Neural progenitor cell (in vitro differentiated cells): ENCODE data around the gene SPAG6. TPM values are rescaled to one million over a fixed set of nuclear protein-coding genes. Genes with fewer than 3 reads are reported as not detected.

Experiments used
- DNase-seq: peaks from one replicate; pipeline ENCODE4 v3.0.0-alpha.2; 2016; ENCODE audit warnings: low spot score
- H2AFZ ChIP-seq: fragments of 200-600 bp; sonication (generic); replicated peaks from 2 replicates; pipeline ENCODE4 v1.6.1; 2016; ENCODE audit warnings: antibody characterized with exemption
- H3F3A ChIP-seq: fragments of 200-600 bp; sonication (generic); 2 replicates; pipeline ENCODE4 v1.6.1; 2016; ENCODE audit warnings: antibody characterized with exemption, low read depth
- H3K27ac ChIP-seq: fragments of 200-600 bp; sonication (generic); 2 replicates; pipeline ENCODE4 v1.5.1; 2016; ENCODE audit warnings: mild to moderate bottlenecking
- H3K27me3 ChIP-seq: fragments of 200-600 bp; sonication (generic); 2 replicates; pipeline ENCODE4 v1.6.1; 2016; ENCODE audit warnings: mild to moderate bottlenecking, moderate library complexity
- H3K36me3 ChIP-seq: fragments of 200-600 bp; sonication (generic); 2 replicates; pipeline ENCODE4 v1.5.1; 2016
- H3K4me1 ChIP-seq: fragments of 200-600 bp; sonication (generic); 2 replicates; pipeline ENCODE4 v1.6.1; 2016; ENCODE audit warnings: mixed run types
- H3K4me2 ChIP-seq: fragments of 200-600 bp; sonication (generic); 2 replicates; pipeline ENCODE4 v1.6.1; 2016
- H3K4me3 ChIP-seq: fragments of 200-600 bp; sonication (generic); 2 replicates; pipeline ENCODE4 v1.5.1; 2016
- H3K79me2 ChIP-seq: fragments of 200-600 bp; sonication (generic); 2 replicates; pipeline ENCODE4 v1.6.1; 2016; ENCODE audit warnings: low read depth
- H3K9ac ChIP-seq: fragments of 200-600 bp; sonication (generic); 2 replicates; pipeline ENCODE4 v1.6.1; 2016
- H3K9me3 ChIP-seq: fragments of 200-600 bp; sonication (generic); 2 replicates; pipeline ENCODE4 v1.5.1; 2016; ENCODE audit warnings: low read depth
- H4K20me1 ChIP-seq: fragments of 200-600 bp; sonication (generic); 2 replicates; pipeline ENCODE4 v1.6.1; 2016; ENCODE audit warnings: low read depth
- H3K27ac Mint-ChIP-seq: 3 replicates; pipeline ENCODE4 v1.8.0; 2021; ENCODE audit warnings: mixed read lengths
- H3K27me3 Mint-ChIP-seq: 2 replicates; pipeline ENCODE4 v1.8.0; 2022; ENCODE audit warnings: low read depth, mild to moderate bottlenecking, inconsistent platforms, moderate library complexity, mixed read lengths; ENCODE audit not compliant: insufficient read depth
- H3K36me3 Mint-ChIP-seq: 3 replicates; pipeline ENCODE4 v1.8.0; 2021; ENCODE audit warnings: mixed read lengths
- H3K4me1 Mint-ChIP-seq: 3 replicates; pipeline ENCODE4 v1.8.0; 2021; ENCODE audit warnings: mixed read lengths
- H3K4me3 Mint-ChIP-seq: 3 replicates; pipeline ENCODE4 v1.8.0; 2021; ENCODE audit warnings: mild to moderate bottlenecking, moderate library complexity, mixed read lengths
- H3K9me3 Mint-ChIP-seq: 3 replicates; pipeline ENCODE4 v1.8.0; 2020; ENCODE audit warnings: mixed read lengths
- CTCF ChIP-seq: fragments of 200-600 bp; sonication (generic); IDR thresholded peaks from 2 replicates; pipeline ENCODE4 v1.5.1; 2017; ENCODE audit warnings: antibody characterized with exemption, mild to moderate bottlenecking
- EZH2 ChIP-seq: fragments of 200-600 bp; sonication (generic); IDR thresholded peaks from 2 replicates; pipeline ENCODE4 v1.6.1; 2017; ENCODE audit warnings: antibody characterized with exemption, mild to moderate bottlenecking, moderate library complexity
- EZH2phosphoT487 ChIP-seq: fragments of 200-600 bp; sonication (generic); IDR thresholded peaks from 2 replicates; pipeline ENCODE4 v1.6.1; 2017; ENCODE audit warnings: antibody characterized with exemption
- total RNA-seq: library from RNA; depleted of rRNA; stranded (reverse); fragments of >200 nt; gene quantifications from 2 replicates; pipeline ENCODE4 v1.2.3, GENCODE V29; 2015; ENCODE audit warnings: low replicate concordance

The SPAG6 gene
- total RNA-seq, 1 donor from 2014 or later = 0.71 TPM

- H3K79me2 ChIP-seq = no peaks in the 10 kb centered on the region
- Mint-ChIP-seq H3K4me3 (peak overlapping the region; percentile 27), H3K27me3 (peaks cover 12% of the 10 kb centered on the region), H3K36me3 (peaks cover 3% of the 10 kb centered on the region), H3K4me1 (peaks cover 45% of the 10 kb centered on the region), H3K27ac (peak overlapping the region; percentile 93), H3K9me3 (peaks cover 18% of the 10 kb centered on the region)
- no peak for DNase-seq
- peaks cover 11% of the 10 kb centered on the region for H3K4me1 ChIP-seq
- H3K36me3 ChIP-seq = no peaks in the 10 kb centered on the region
- TF ChIP-seq EZH2 (no peak), EZH2phosphoT487 (no peak), CTCF (no peak)
- no peaks in the 10 kb centered on the region for H3F3A ChIP-seq
- no peak overlapping the region for H3K4me2 ChIP-seq
- no peaks in the 10 kb centered on the region for H4K20me1 ChIP-seq
- H3K4me3 ChIP-seq = no peak overlapping the region
- H2AFZ ChIP-seq = no peak overlapping the region
- no peaks in the 10 kb centered on the region for H3K9me3 ChIP-seq
- no peak overlapping the region for H3K27ac ChIP-seq
- H3K27me3 ChIP-seq = no peaks in the 10 kb centered on the region
- no peak overlapping the region for H3K9ac ChIP-seq
Measured at GRCh38 chr10:22453948-22454591, 108.8 kb downstream of the SPAG6 start.

GRCh38 chr10:22454634-22455033, 109.3 kb downstream of the SPAG6 start:
- H3K4me1 Mint-ChIP-seq = peaks cover 48% of the 10 kb centered on the region
- H3K27me3 Mint-ChIP-seq = peaks cover 12% of the 10 kb centered on the region
- Histone ChIP-seq H2AFZ (no peak overlapping the region), H3K27ac (no peak overlapping the region), H3K4me3 (no peak overlapping the region), H3F3A (no peaks in the 10 kb centered on the region), H4K20me1 (no peaks in the 10 kb centered on the region), H3K4me1 (peaks cover 11% of the 10 kb centered on the region), H3K79me2 (no peaks in the 10 kb centered on the region), H3K36me3 (no peaks in the 10 kb centered on the region), H3K9me3 (no peaks in the 10 kb centered on the region), H3K9ac (no peak overlapping the region), H3K4me2 (no peak overlapping the region), H3K27me3 (no peaks in the 10 kb centered on the region)
- no peak for DNase-seq
- H3K27ac Mint-ChIP-seq = peak overlapping the region; percentile 93
- peak overlapping the region; percentile 27 for H3K4me3 Mint-ChIP-seq
- peaks cover 19% of the 10 kb centered on the region for H3K9me3 Mint-ChIP-seq
- TF ChIP-seq EZH2 (no peak), EZH2phosphoT487 (no peak), CTCF (no peak)
- H3K36me3 Mint-ChIP-seq = peaks cover 3% of the 10 kb centered on the region

GRCh38 chr10:22455068-22455857, 110.0 kb downstream of the SPAG6 start:
- H3K4me2 ChIP-seq = no peak overlapping the region
- no peaks in the 10 kb centered on the region for H3K79me2 ChIP-seq
- Mint-ChIP-seq H3K4me3 (no peak overlapping the region), H3K27ac (peak overlapping the region; percentile 93), H3K36me3 (peaks cover 3% of the 10 kb centered on the region), H3K9me3 (peaks cover 15% of the 10 kb centered on the region), H3K4me1 (peaks cover 53% of the 10 kb centered on the region), H3K27me3 (peaks cover 12% of the 10 kb centered on the region)
- no peak for DNase-seq
- no peaks in the 10 kb centered on the region for H3K9me3 ChIP-seq
- no peak overlapping the region for H3K4me3 ChIP-seq
- no peak overlapping the region for H3K9ac ChIP-seq
- no peaks in the 10 kb centered on the region for H3F3A ChIP-seq
- peaks cover 11% of the 10 kb centered on the region for H3K4me1 ChIP-seq
- H4K20me1 ChIP-seq = no peaks in the 10 kb centered on the region
- no peak overlapping the region for H3K27ac ChIP-seq
- no peaks in the 10 kb centered on the region for H3K27me3 ChIP-seq
- no peaks in the 10 kb centered on the region for H3K36me3 ChIP-seq
- TF ChIP-seq EZH2 = no peak
- no peak for TF ChIP-seq CTCF
- no peak for TF ChIP-seq EZH2phosphoT487
- H2AFZ ChIP-seq = peak overlapping the region; percentile 29
